Nasal cavity respiratory epithelium epithelial cell of viscerocranial mucosa (primary cell): ENCODE measurements around the gene RSPH1. TPM values are rescaled to one million over a fixed set of nuclear protein-coding genes. Genes with fewer than 3 reads are reported as not detected.

ENCODE experiments used
- total RNA-seq: library from RNA; depleted of rRNA; stranded (reverse); fragments of >200 nt; gene quantifications from 2 replicates; pipeline ENCODE4 v1.2.3, GENCODE V29; 2014

The RSPH1 gene
- total RNA-seq: 0.34 and 0.36 TPM in 2 replicates

DNA sequence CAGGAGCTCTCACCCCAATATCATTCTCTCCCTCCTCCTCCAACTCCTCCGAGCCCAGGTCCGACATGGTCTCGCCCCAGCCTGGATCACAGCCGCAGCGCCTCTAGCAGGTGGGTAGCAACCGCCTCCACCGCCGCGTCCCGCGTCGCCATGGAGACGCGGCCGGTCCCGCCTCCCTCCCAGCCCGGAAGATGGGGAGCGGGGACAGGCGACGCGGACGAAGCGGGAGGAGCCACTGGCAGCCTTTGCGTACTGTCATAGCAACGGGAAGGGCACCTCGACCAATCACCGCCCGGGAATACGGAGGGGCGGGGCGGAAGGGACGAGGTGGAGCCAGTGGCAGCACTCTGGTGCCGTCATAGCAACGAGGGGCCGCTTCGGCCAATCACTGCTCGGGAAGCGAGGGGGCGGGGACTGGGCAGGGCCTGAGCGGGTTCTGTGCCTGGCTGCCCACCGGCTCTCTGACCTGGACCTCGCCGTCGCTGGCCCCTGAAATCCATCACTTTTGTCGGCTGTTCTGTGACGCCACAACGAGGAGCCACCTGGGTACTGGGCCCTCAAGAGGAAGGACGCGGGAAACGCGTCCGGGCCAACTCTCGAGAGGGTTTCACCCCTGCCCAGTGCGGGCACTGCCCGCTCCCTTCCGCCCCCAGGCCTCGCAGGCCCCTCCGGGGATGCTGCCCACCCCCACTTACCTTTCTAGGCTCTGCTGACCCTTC lies at the start of gene RSPH1:
Gene RSPH1, minus strand, starts transcription at position 105 of the 719 bp plus-strand sequence. Its CDS starts 38 bp downstream, at position 67.

DNA sequence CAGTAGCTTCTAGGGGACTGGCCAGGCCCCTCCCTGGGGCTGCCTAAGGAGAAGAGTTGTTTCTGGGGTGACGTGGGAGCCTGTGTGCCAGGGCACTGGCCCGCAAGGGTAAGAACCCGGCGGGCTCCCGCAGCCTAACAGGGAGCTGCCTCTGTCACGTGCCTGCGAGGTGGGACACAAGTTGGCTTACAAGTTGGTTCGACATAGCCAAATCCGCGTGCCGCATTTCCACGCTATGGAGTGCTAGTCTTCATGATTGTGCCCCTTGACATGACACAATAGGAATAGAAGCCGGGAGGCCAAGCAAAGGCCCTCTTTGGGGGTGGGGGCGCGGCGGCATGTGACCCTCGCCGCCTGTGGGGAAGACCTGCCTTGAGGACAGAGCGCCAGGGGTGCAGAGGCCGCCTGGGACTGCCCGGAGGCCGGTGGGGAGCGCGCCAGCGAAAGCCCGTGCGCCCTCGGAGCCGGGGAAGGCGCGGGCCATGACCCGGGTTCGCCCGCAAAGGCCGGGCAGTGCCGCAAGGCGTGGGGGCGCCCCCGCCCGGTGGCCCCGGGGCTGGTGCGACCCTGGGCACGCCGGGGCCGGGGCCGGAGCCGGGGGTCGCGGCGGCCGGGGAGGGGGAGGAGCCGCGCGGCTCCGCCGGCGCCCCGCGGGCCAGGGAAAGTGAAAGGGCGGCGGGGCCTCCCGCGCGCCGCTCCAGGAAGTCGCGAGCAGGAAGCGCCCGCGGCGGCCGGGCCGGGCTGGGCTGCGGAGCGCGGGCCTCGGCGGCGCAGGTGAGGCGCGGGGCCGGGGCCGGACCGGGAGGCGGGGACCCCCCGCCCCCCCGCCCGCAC lies 17.3 kb upstream of the RSPH1 start, which contains the start of gene SLC37A1:
Gene SLC37A1, plus strand, starts transcription at position 702 of the 834 bp plus-strand sequence. CDS start 4,603 bp downstream, outside the sequence.

Other genes starting within 250 kb of the RSPH1 start
- 0.21 TPM in 1 of 2 replicates, not detected in the other for gene TFF3, start 180.8 kb downstream of the RSPH1 start, total RNA-seq
- not detected in 2 replicates for gene TFF2, start 145.2 kb downstream of the RSPH1 start, total RNA-seq
- gene TFF1, start 129.7 kb downstream of the RSPH1 start, total RNA-seq: not detected in 2 replicates
- gene TMPRSS3, start 100.2 kb downstream of the RSPH1 start, total RNA-seq: 0.07 TPM in 1 of 2 replicates, not detected in the other
- gene UBASH3A, start 92.3 kb downstream of the RSPH1 start, total RNA-seq: not detected in 2 replicates
- gene SLC37A1, start 17.6 kb upstream of the RSPH1 start, total RNA-seq: 9.2 and 21.1 TPM in 2 replicates
- gene PDE9A, start 157.4 kb upstream of the RSPH1 start, total RNA-seq: 0.68 and 6.1 TPM in 2 replicates